ENCODE results near the gene PRR13. TPM values are rescaled to one million over a fixed set of nuclear protein-coding genes. Genes with fewer than 3 reads are reported as not detected.

The PRR13 gene
- total RNA-seq, 2 experiments from 2014 or later, result 83.9 to 230 TPM

DNA sequence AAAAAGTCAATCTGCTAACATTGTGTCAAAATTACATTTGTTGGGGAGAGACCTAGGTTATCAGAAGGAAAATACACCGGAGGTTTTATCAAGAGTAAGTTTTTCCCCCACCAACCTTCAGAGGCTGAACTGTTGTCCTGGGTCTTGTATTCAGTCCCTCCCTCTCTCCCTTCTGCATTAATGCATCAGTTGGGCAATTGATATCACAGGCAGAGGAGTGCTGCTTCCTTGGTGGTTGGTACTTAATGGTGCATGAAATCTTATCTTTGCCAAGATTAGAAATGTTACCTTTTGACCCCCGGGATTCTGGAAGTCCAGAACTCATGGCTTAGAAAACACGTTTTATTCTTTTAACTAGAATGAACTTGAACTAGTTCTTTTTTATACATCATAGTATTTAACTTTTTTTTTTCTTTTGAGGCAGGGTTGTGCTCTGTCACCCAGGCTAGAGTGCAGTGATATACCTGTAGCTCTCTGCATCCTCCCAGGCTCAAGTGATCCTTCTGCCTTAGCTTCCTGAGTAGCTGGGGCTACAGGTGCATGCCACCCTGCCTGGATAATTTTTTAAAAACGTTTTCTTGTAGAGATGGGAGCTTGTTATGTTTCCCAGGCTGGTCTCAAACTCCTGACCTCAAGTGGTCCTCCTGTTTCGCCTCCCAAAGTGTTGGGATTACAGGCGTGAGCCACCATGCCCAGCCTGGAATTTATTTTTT, 15.3 kb downstream of the PRR13 start:
- peaks cover 55% of the 10 kb centered on the region for H4K20me1 ChIP-seq (ENCODE audit: insufficient read depth, low read length)
- no peak for DNase-seq (ENCODE audit: low spot score)
- H3K9me3 ChIP-seq (ENCODE audit: low read length), result no peaks in the 10 kb centered on the region
- ChIA-PET CTCF (ENCODE audit: unreplicated experiment) (no interaction called here), POLR2A (no interaction called here)
- no peak overlapping the region for H3K4me3 ChIP-seq (ENCODE audit: low read depth, low read length, poor library complexity, severe bottlenecking)
- H3K36me3 ChIP-seq (ENCODE audit: insufficient read depth, low read length), result peaks cover 96% of the 10 kb centered on the region
- no TSS peak for BruUV-seq (replicated peaks)
- H2AFZ ChIP-seq (ENCODE audit: low read length), result no peak overlapping the region
- H3K9me2 ChIP-seq (ENCODE audit: insufficient read depth, low read length), result no peaks in the 10 kb centered on the region
- no peak overlapping the region for H3K4me2 ChIP-seq (ENCODE audit: low read length)
- peaks cover 19% of the 10 kb centered on the region for H3K4me1 ChIP-seq (ENCODE audit: insufficient read depth, low read length, poor library complexity, severe bottlenecking)
- H3K27ac ChIP-seq (ENCODE audit: low read depth, low read length, poor library complexity, severe bottlenecking), result no peak overlapping the region
- TF ChIP-seq, protein P1, sequence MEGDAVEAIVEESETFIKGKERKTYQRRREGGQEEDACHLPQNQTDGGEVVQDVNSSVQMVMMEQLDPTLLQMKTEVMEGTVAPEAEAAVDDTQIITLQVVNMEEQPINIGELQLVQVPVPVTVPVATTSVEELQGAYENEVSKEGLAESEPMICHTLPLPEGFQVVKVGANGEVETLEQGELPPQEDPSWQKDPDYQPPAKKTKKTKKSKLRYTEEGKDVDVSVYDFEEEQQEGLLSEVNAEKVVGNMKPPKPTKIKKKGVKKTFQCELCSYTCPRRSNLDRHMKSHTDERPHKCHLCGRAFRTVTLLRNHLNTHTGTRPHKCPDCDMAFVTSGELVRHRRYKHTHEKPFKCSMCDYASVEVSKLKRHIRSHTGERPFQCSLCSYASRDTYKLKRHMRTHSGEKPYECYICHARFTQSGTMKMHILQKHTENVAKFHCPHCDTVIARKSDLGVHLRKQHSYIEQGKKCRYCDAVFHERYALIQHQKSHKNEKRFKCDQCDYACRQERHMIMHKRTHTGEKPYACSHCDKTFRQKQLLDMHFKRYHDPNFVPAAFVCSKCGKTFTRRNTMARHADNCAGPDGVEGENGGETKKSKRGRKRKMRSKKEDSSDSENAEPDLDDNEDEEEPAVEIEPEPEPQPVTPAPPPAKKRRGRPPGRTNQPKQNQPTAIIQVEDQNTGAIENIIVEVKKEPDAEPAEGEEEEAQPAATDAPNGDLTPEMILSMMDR (conservative IDR thresholded peaks at IDR 0.05; ENCODE audit: low read length), result no peak
- TF ChIP-seq EZH2phosphoT487 (IDR thresholded peaks at IDR 0.05; ENCODE audit: borderline replicate concordance, low read depth, low read length), result no peak
- H3K79me2 ChIP-seq (ENCODE audit: insufficient read depth, low read depth, low read length), result peaks cover 94% of the 10 kb centered on the region
- intact Hi-C loops (cut with micrococcal nuclease; ENCODE audit: unreplicated experiment), result no loop called here

DNA sequence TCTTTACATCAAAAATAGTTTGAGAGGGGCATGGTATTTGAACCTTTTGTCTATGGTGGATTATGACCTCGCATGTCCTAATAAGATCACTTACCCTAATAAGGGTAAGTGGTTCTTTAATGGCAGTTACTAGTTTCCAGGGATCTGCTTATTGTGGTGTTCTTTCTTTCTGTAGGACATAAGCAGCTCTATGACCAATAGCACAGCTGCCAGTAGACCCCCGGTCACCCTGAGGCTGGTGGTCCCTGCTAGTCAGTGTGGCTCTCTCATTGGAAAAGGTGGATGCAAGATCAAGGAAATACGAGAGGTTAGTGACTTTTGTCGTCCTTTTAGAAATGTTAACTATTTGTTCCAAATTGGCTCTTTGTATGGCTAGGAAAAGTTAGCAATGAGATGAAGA, 17.6 kb downstream of the PRR13 start:
- ChIA-PET CTCF (ENCODE audit: unreplicated experiment) (no interaction called here), POLR2A (interaction anchor here (0.9 kb wide), 1 partner anchor 14 kb away, joined by 3 read pairs; no protein-coding TSS in a partner anchor)
- DNase-seq (ENCODE audit: low spot score), result no peak
- peaks cover 96% of the 10 kb centered on the region for H3K79me2 ChIP-seq (ENCODE audit: insufficient read depth, low read depth, low read length)
- H3K4me2 ChIP-seq (ENCODE audit: low read length), result no peak overlapping the region
- H4K20me1 ChIP-seq (ENCODE audit: insufficient read depth, low read length), result peaks cover 62% of the 10 kb centered on the region
- no peak overlapping the region for H2AFZ ChIP-seq (ENCODE audit: low read length)
- no peaks in the 10 kb centered on the region for H3K9me3 ChIP-seq (ENCODE audit: low read length)
- H3K4me1 ChIP-seq (ENCODE audit: insufficient read depth, low read length, poor library complexity, severe bottlenecking), result peaks cover 9% of the 10 kb centered on the region
- BruUV-seq (replicated peaks), result no TSS peak
- H3K27ac ChIP-seq (ENCODE audit: low read depth, low read length, poor library complexity, severe bottlenecking), result no peak overlapping the region
- no peak for TF ChIP-seq EZH2phosphoT487 (IDR thresholded peaks at IDR 0.05; ENCODE audit: borderline replicate concordance, low read depth, low read length)
- TF ChIP-seq, protein P1 (conservative IDR thresholded peaks at IDR 0.05; ENCODE audit: low read length), result no peak
- H3K9me2 ChIP-seq (ENCODE audit: insufficient read depth, low read length), result no peaks in the 10 kb centered on the region
- peaks cover 100% of the 10 kb centered on the region for H3K36me3 ChIP-seq (ENCODE audit: insufficient read depth, low read length)
- intact Hi-C loops (cut with micrococcal nuclease; ENCODE audit: unreplicated experiment), result no loop called here
- H3K4me3 ChIP-seq (ENCODE audit: low read depth, low read length, poor library complexity, severe bottlenecking), result no peak overlapping the region

- ChIA-PET POLR2A (interaction anchor here (1.1 to 1.8 kb wide), 2 partner anchors 14 to 15 kb away, joined by 4 to 7 read pairs; no protein-coding TSS in a partner anchor), CTCF (ENCODE audit: unreplicated experiment) (no interaction called here)
- H3K4me1 ChIP-seq (ENCODE audit: insufficient read depth, low read length, poor library complexity, severe bottlenecking), result peaks cover 4% of the 10 kb centered on the region
- no peak overlapping the region for H2AFZ ChIP-seq (ENCODE audit: low read length)
- H3K4me2 ChIP-seq (ENCODE audit: low read length), result no peak overlapping the region
- H3K27ac ChIP-seq (ENCODE audit: low read depth, low read length, poor library complexity, severe bottlenecking), result no peak overlapping the region
- no peak for TF ChIP-seq EZH2phosphoT487 (IDR thresholded peaks at IDR 0.05; ENCODE audit: borderline replicate concordance, low read depth, low read length)
- TF ChIP-seq, protein P1 (conservative IDR thresholded peaks at IDR 0.05; ENCODE audit: low read length), result no peak
- peaks cover 51% of the 10 kb centered on the region for H4K20me1 ChIP-seq (ENCODE audit: insufficient read depth, low read length)
- DNase-seq (ENCODE audit: low spot score), result no peak
- intact Hi-C loops (cut with micrococcal nuclease; ENCODE audit: unreplicated experiment), result no loop called here
- H3K36me3 ChIP-seq (ENCODE audit: insufficient read depth, low read length), result peaks cover 100% of the 10 kb centered on the region
- no peak overlapping the region for H3K4me3 ChIP-seq (ENCODE audit: low read depth, low read length, poor library complexity, severe bottlenecking)
- H3K9me3 ChIP-seq (ENCODE audit: low read length), result no peaks in the 10 kb centered on the region
- no TSS peak for BruUV-seq (replicated peaks)
- no peaks in the 10 kb centered on the region for H3K9me2 ChIP-seq (ENCODE audit: insufficient read depth, low read length)
- H3K79me2 ChIP-seq (ENCODE audit: insufficient read depth, low read depth, low read length), result peaks cover 82% of the 10 kb centered on the region
These were observed 19.5 kb downstream of the PRR13 start for GRCh38 chr12:53461059-53461458.
